ENCODE results near the gene YIF1B. TPM values are rescaled to one million over a fixed set of nuclear protein-coding genes. Genes with fewer than 3 reads are reported as not detected.

YIF1B gene
- total and polyA plus RNA-seq, 2 donors (not counting 3 experiments of a cell fraction or from before 2014, with no cell fraction given), result 85.8 to 249 TPM

DNA sequence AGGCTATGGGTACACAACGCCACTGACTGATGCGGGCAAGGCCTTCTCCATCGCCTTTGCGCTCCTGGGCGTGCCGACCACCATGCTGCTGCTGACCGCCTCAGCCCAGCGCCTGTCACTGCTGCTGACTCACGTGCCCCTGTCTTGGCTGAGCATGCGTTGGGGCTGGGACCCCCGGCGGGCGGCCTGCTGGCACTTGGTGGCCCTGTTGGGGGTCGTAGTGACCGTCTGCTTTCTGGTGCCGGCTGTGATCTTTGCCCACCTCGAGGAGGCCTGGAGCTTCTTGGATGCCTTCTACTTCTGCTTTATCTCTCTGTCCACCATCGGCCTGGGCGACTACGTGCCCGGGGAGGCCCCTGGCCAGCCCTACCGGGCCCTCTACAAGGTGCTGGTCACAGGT, 10.8 kb upstream of the YIF1B start:
- no TSS peak for BruUV-seq (replicated peaks)
- intact Hi-C loops (cut with micrococcal nuclease), result no loop called here
- H3K9ac ChIP-seq (replicated peaks; ENCODE audit: extremely low read depth, insufficient read depth, low read length), result no peak overlapping the region
- ChIA-PET POLR2A (no interaction called here), CTCF (interaction anchor here (0.8 to 1.5 kb wide), 2 partner anchors 8 to 83 kb away, joined by 3 read pairs; no protein-coding TSS in a partner anchor)
- no peaks in the 10 kb centered on the region for H3K9me3 ChIP-seq (replicated peaks; ENCODE audit: control insufficient read depth, insufficient read depth, low read length)
- H2AFZ ChIP-seq (ENCODE audit: low read depth, low read length), result no peak overlapping the region
- DNase-seq (ENCODE audit: low read depth, low spot score) (no peak), FAIRE-seq (no peak)
- H3K9me1 ChIP-seq (replicated peaks; ENCODE audit: control insufficient read depth, extremely low read depth, insufficient read depth, low read length), result peaks cover 5% of the 10 kb centered on the region
- no peaks in the 10 kb centered on the region for H4K20me1 ChIP-seq (replicated peaks; ENCODE audit: control insufficient read depth, extremely low read depth, insufficient read depth, low read length)
- H3K4me2 ChIP-seq (ENCODE audit: insufficient read depth, low read length), result no peak overlapping the region
- no peak for TF ChIP-seq POLR2AphosphoS5 (IDR thresholded peaks at IDR 0.05; ENCODE audit: insufficient read depth, low read depth, low read length)
- TF ChIP-seq POLR2A (IDR thresholded peaks at IDR 0.05; ENCODE audit: low read depth, low read length), result no peak
- H3K79me2 ChIP-seq (ENCODE audit: control insufficient read depth, insufficient read depth, low read length), result no peaks in the 10 kb centered on the region
- no peak overlapping the region for H3K27ac ChIP-seq (ENCODE audit: insufficient read depth, low read depth, low read length)
- dilution Hi-C loops (cut with MboI; ENCODE audit: extremely low pct_ligation_motif_present, low sequenced_read_pairs), result no loop called here
- no peaks in the 10 kb centered on the region for H3K4me1 ChIP-seq (ENCODE audit: control insufficient read depth, extremely low read depth, insufficient read depth, low read length)
- H3K27me3 ChIP-seq (ENCODE audit: control insufficient read depth in 2 of 2, insufficient read depth in 2 of 2, low read length in 2 of 2), result no peaks in the 10 kb centered on the region
- no peak overlapping the region for H3K4me3 ChIP-seq (replicated peaks in 1 of 3; ENCODE audit: insufficient read depth in 1 of 3, low read depth in 1 of 3, low read length in 3 of 3)
- peaks cover 0 to 20% of the 10 kb centered on the region in 2 experiments for H3K36me3 ChIP-seq (ENCODE audit: control insufficient read depth in 2 of 2, extremely low read depth in 1 of 2, insufficient read depth in 2 of 2, low read length in 2 of 2)

- H3K4me3 ChIP-seq (replicated peaks in 1 of 3; ENCODE audit: insufficient read depth in 1 of 3, low read depth in 1 of 3, low read length in 3 of 3), result no peak overlapping the region
- ChIA-PET POLR2A (no interaction called here), CTCF (no interaction called here)
- H3K79me2 ChIP-seq (ENCODE audit: control insufficient read depth, insufficient read depth, low read length), result no peaks in the 10 kb centered on the region
- H3K9me3 ChIP-seq (replicated peaks; ENCODE audit: control insufficient read depth, insufficient read depth, low read length), result no peaks in the 10 kb centered on the region
- dilution Hi-C loops (cut with MboI; ENCODE audit: extremely low pct_ligation_motif_present, low sequenced_read_pairs), result no loop called here
- peaks cover 7% of the 10 kb centered on the region for H3K4me1 ChIP-seq (ENCODE audit: control insufficient read depth, extremely low read depth, insufficient read depth, low read length)
- no peak for FAIRE-seq
- H3K4me2 ChIP-seq (ENCODE audit: insufficient read depth, low read length), result no peak overlapping the region
- TF ChIP-seq MAX (IDR thresholded peaks at IDR 0.05; ENCODE audit: insufficient read depth, insufficient read length) (no peak), CTCF (IDR thresholded peaks at IDR 0.05; ENCODE audit: extremely low read depth in 1 of 2, insufficient read depth in 1 of 2, low read depth in 1 of 2, low read length in 2 of 2) (no peak), GATA2 (IDR thresholded peaks at IDR 0.05; ENCODE audit: insufficient read depth, insufficient read length, low read depth, low read length) (no peak), MYC (IDR thresholded peaks at IDR 0.05; ENCODE audit: low read depth, low read length) (no peak)
- no peak overlapping the region for H2AFZ ChIP-seq (ENCODE audit: low read depth, low read length)
- H3K36me3 ChIP-seq (ENCODE audit: control insufficient read depth in 2 of 2, extremely low read depth in 1 of 2, insufficient read depth in 2 of 2, low read length in 2 of 2), result peaks cover 0 to 20% of the 10 kb centered on the region in 2 experiments
- H3K27ac ChIP-seq (ENCODE audit: insufficient read depth, low read depth, low read length), result no peak overlapping the region
- BruUV-seq (replicated peaks), result no TSS peak
- intact Hi-C loops (cut with micrococcal nuclease), result no loop called here
- peaks cover 5% of the 10 kb centered on the region for H3K9me1 ChIP-seq (replicated peaks; ENCODE audit: control insufficient read depth, extremely low read depth, insufficient read depth, low read length)
- no peak overlapping the region for H3K9ac ChIP-seq (replicated peaks; ENCODE audit: extremely low read depth, insufficient read depth, low read length)
- no peaks in the 10 kb centered on the region for H3K27me3 ChIP-seq (ENCODE audit: control insufficient read depth in 2 of 2, insufficient read depth in 2 of 2, low read length in 2 of 2)
- H4K20me1 ChIP-seq (replicated peaks; ENCODE audit: control insufficient read depth, extremely low read depth, insufficient read depth, low read length), result no peaks in the 10 kb centered on the region
- no peak for DNase-seq (ENCODE audit: low read depth, low spot score)
Observed at GRCh38 chr19:38324431-38324830, 8.7 kb upstream of the YIF1B start.
